HCT116 (cell line): Measurements from ENCODE around the gene DTD1. TPM values are rescaled to one million over a fixed set of nuclear protein-coding genes. Genes with fewer than 3 reads are reported as not detected.

Experiments used
- ATAC-seq: fragments of 200-7000 bp; cut with Tn5 transposase; 2 replicates; pipeline ENCODE4 v1.9.1; 2020; ENCODE audit warnings: mild to moderate bottlenecking, moderate library complexity
- BruUV-seq: library from RNA; stranded (reverse); fragments of 400-500 nt; replicated peaks from 2 replicates; lab custom pipeline; 2021; lab: Mats Ljungman, UMichigan
- CTCF ChIA-PET: fragments of 300-600 bp; sonication (Branson Sonifier 250); formaldehyde crosslinking; loops from one replicate; lab custom pipeline; 2021; ENCODE audit warnings: antibody characterized with exemption; lab: Charles Lee
- POLR2A ChIA-PET: fragments of 300-600, 350-600 bp; sonication (Branson Sonifier 250); formaldehyde crosslinking; loops from one replicate; lab custom pipeline; 2021; ENCODE audit warnings: antibody characterized with exemption; lab: Charles Lee
- RAD21 ChIA-PET, 2 experiments: fragments of 300-600 bp; sonication (Branson Sonifier 250); formaldehyde crosslinking; loops; one replicate each; lab custom pipeline; 2023; ENCODE audit warnings: low total read pairs in 2 of 2; ENCODE audit not compliant: uncharacterized antibody in 2 of 2, unreplicated experiment in 2 of 2, low non-redundant PET in 1 of 2; lab: Charles Lee
- DNase-seq: peaks from one replicate; pipeline ENCODE4 v3.0.0-alpha.2; 2010; ENCODE audit warnings: low read depth, low spot score
- H2AFZ ChIP-seq: fragments of 200-600 bp; shearing (Covaris generic), sonication (generic); 2 replicates; pipeline ENCODE4 v1.6.1; 2017; ENCODE audit warnings: low read depth, mixed run types, mixed read lengths, antibody characterized with exemption, low read length; ENCODE audit not compliant: poor library complexity, severe bottlenecking
- H3K27ac ChIP-seq: 2 replicates; pipeline ENCODE4 v1.5.1; 2012; ENCODE audit warnings: low read depth, low read length
- H3K27me3 ChIP-seq: fragments of 200-600 bp; sonication (generic); 2 replicates; pipeline ENCODE4 v1.6.1; 2016; ENCODE audit warnings: mixed run types, low read length, mixed read lengths; ENCODE audit not compliant: insufficient read depth
- H3K36me3 ChIP-seq, 2 experiments: fragments of 200-500 bp in 1 of 2; fragments of 200-600 bp in 1 of 2; sonication (Bioruptor generic) in 1 of 2; sonication (generic) in 1 of 2; 2 replicates each; pipeline versions ENCODE4 v1.5.1 to v1.6.1; 2014 to 2016; ENCODE audit warnings: low read length in 2 of 2, inconsistent platforms in 1 of 2, mixed read lengths in 1 of 2, mixed run types in 1 of 2; ENCODE audit not compliant: insufficient read depth in 2 of 2, control insufficient read depth in 1 of 2
- H3K4me1 ChIP-seq, 2 experiments: fragments of 200-600 bp in 1 of 2; sonication (generic) in 1 of 2; 2 replicates each; pipeline versions ENCODE4 v1.5.1 to v1.6.1; 2012 to 2017; ENCODE audit warnings: low read length in 2 of 2, inconsistent platforms in 1 of 2, mild to moderate bottlenecking in 1 of 2, mixed read lengths in 1 of 2, mixed run types in 1 of 2, moderate library complexity in 1 of 2; ENCODE audit not compliant: insufficient read depth in 2 of 2, control insufficient read depth in 1 of 2
- H3K4me2 ChIP-seq: fragments of 200-600 bp; sonication (generic); 2 replicates; pipeline ENCODE4 v1.6.1; 2017; ENCODE audit warnings: mixed run types, low read length, mixed read lengths
- H3K4me3 ChIP-seq, 2 experiments: fragments of 200-600 bp in 1 of 2; sonication (generic) in 1 of 2; replicated peaks in 1 of 2; 2 replicates each; pipeline ENCODE4 v1.5.1; 2011 to 2016; ENCODE audit warnings: low read length in 2 of 2, control low read depth in 1 of 2, low read depth in 1 of 2, mild to moderate bottlenecking in 1 of 2, mixed read lengths in 1 of 2, mixed run types in 1 of 2
- H3K79me2 ChIP-seq: fragments of 200-600 bp; sonication (generic); 2 replicates; pipeline ENCODE4 v1.6.1; 2017; ENCODE audit warnings: mild to moderate bottlenecking, mixed run types, low read length, moderate library complexity, mixed read lengths; ENCODE audit not compliant: insufficient read depth
- H3K9ac ChIP-seq: fragments of 200-600 bp; sonication (generic); 2 replicates; pipeline ENCODE4 v1.6.1; 2016; ENCODE audit warnings: low read length, mixed read lengths
- H3K9me2 ChIP-seq: fragments of 200-600 bp; sonication (generic), shearing (Covaris generic); 2 replicates; pipeline ENCODE4 v1.6.1; 2017; ENCODE audit warnings: mixed run types, mild to moderate bottlenecking, moderate library complexity; ENCODE audit not compliant: insufficient read depth
- H3K9me3 ChIP-seq, 2 experiments: fragments of 200-500 bp in 1 of 2; fragments of 200-600 bp in 1 of 2; sonication (Bioruptor generic) in 1 of 2; sonication (generic) in 1 of 2; 2 replicates each; pipeline ENCODE4 v1.6.1; 2014 to 2017; ENCODE audit warnings: low read length in 2 of 2, mixed read lengths in 2 of 2, inconsistent platforms in 1 of 2, low read depth in 1 of 2, mild to moderate bottlenecking in 1 of 2, mixed run types in 1 of 2, moderate library complexity in 1 of 2; ENCODE audit not compliant: control insufficient read depth in 1 of 2, insufficient read depth in 1 of 2
- H4K20me1 ChIP-seq: fragments of 200-600 bp; sonication (generic), shearing (Covaris generic); 2 replicates; pipeline ENCODE4 v1.6.1; 2017; ENCODE audit warnings: mixed run types, mild to moderate bottlenecking, moderate library complexity; ENCODE audit not compliant: insufficient read depth
- CBX3 ChIP-seq: IDR thresholded peaks from 2 replicates; pipeline ENCODE4 v1.6.1; 2012; ENCODE audit warnings: low read depth
- CEBPB ChIP-seq: IDR thresholded peaks from 2 replicates; pipeline ENCODE4 v1.6.1; 2012; ENCODE audit warnings: low read depth
- EGR1 ChIP-seq: IDR thresholded peaks from 2 replicates; pipeline ENCODE4 v1.6.1; 2012; ENCODE audit warnings: low read depth
- ELF1 ChIP-seq: IDR thresholded peaks from 2 replicates; pipeline ENCODE4 v1.6.1; 2012; ENCODE audit warnings: low read depth, borderline replicate concordance
- EZH2 ChIP-seq: fragments of 200-600 bp; sonication (generic); IDR thresholded peaks from 2 replicates; pipeline ENCODE4 v1.6.1; 2017; ENCODE audit warnings: antibody characterized with exemption, mixed run types
- JUND ChIP-seq: IDR thresholded peaks from 2 replicates; pipeline ENCODE4 v1.6.1; 2012
- POLR2A ChIP-seq: IDR thresholded peaks from 2 replicates; pipeline ENCODE4 v1.7.0; 2011; ENCODE audit warnings: borderline replicate concordance; ENCODE audit not compliant: insufficient read depth, insufficient read length; ENCODE audit errors: extremely low read depth
- SIN3A ChIP-seq: IDR thresholded peaks from 2 replicates; pipeline ENCODE4 v1.6.1; 2012; ENCODE audit warnings: low read depth
- SP1 ChIP-seq: IDR thresholded peaks from 2 replicates; pipeline ENCODE4 v1.6.1; 2012; ENCODE audit warnings: low read depth
- TCF7L2 ChIP-seq: IDR thresholded peaks from 2 replicates; pipeline ENCODE4 v1.7.0; 2011; ENCODE audit warnings: borderline replicate concordance, inconsistent platforms; ENCODE audit not compliant: insufficient read depth, insufficient read length; ENCODE audit errors: extremely low read depth
- ZNF274 ChIP-seq: fragments of 200-500 bp; sonication (Bioruptor generic); IDR thresholded peaks from 2 replicates; pipeline ENCODE4 v1.6.1; 2014; ENCODE audit warnings: mild to moderate bottlenecking, low read depth, low read length, inconsistent platforms
- intact Hi-C: fragments of 100-400 bp; cut with micrococcal nuclease; formaldehyde crosslinking; loops from 2 replicates; pipeline ENCODE4 v1.10.0; 2022
- total RNA-seq: library from RNA; stranded (reverse); gene quantifications from one replicate; pipeline ENCODE4 v1.2.1, GENCODE V29; 2021; ENCODE audit not compliant: unreplicated experiment
- TF ChIP-seq, protein P1 (sequence below): IDR thresholded peaks from 2 replicates; pipeline ENCODE4 v1.6.1; 2012
- TF ChIP-seq, protein P2 (sequence below): IDR thresholded peaks from 2 replicates; pipeline ENCODE4 v1.6.1; 2011; ENCODE audit warnings: mild to moderate bottlenecking, low read length, moderate library complexity; ENCODE audit not compliant: insufficient replicate concordance; ENCODE audit errors: extremely low read depth
- TF ChIP-seq, protein P3 (sequence below), 3 experiments: fragments of 200-600 bp in 1 of 3; sonication (generic) in 1 of 3; IDR thresholded peaks in 2 of 3; conservative IDR thresholded peaks in 1 of 3; 2 replicates each; pipeline ENCODE4 v1.5.1; 2012 to 2017; ENCODE audit warnings: low read depth in 2 of 3, low read length in 2 of 3, antibody characterized with exemption in 1 of 3, borderline replicate concordance in 1 of 3, control low read depth in 1 of 3, mild to moderate bottlenecking in 1 of 3, mixed read lengths in 1 of 3, mixed run types in 1 of 3, moderate library complexity in 1 of 3; ENCODE audit not compliant: insufficient read depth in 1 of 3
- TF ChIP-seq, protein P4 (sequence below): IDR thresholded peaks from 2 replicates; pipeline ENCODE4 v1.6.1; 2012

The DTD1 gene
- total RNA-seq, 1 experiment from 2014 or later = 54.5 TPM

DNA sequence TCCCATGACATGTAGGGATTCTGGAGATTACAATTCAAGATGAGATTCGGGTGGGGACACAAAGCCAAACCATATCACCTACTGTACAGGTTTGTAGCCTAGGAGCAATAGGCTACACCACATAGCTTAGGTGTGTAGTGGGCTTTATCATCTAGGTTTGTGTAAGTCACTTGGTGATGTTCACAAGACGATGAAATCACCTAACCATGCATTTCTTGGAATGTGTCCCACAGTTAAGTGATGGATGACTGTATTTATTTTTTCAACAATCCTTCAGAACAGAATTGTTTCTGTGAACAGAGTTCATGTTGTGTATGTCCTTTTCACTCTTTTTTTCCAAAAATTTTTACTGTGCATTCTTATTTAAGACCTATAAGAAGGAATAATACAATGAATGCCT is 76.1 kb downstream of the DTD1 start:
- Histone ChIP-seq H3K4me3 (no peak overlapping the region), H3K9ac (no peak overlapping the region), H3K4me1 (no peaks in the 10 kb centered on the region), H4K20me1 (no peaks in the 10 kb centered on the region)
- intact Hi-C loops = no loop called here
- RAD21 ChIA-PET = no interaction called here
- TF ChIP-seq SIN3A (no peak), SP1 (no peak), CBX3 (no peak), POLR2A (no peak)
- TF ChIP-seq, protein P1, sequence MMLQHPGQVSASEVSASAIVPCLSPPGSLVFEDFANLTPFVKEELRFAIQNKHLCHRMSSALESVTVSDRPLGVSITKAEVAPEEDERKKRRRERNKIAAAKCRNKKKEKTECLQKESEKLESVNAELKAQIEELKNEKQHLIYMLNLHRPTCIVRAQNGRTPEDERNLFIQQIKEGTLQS = no peak
- TF ChIP-seq, protein P2, sequence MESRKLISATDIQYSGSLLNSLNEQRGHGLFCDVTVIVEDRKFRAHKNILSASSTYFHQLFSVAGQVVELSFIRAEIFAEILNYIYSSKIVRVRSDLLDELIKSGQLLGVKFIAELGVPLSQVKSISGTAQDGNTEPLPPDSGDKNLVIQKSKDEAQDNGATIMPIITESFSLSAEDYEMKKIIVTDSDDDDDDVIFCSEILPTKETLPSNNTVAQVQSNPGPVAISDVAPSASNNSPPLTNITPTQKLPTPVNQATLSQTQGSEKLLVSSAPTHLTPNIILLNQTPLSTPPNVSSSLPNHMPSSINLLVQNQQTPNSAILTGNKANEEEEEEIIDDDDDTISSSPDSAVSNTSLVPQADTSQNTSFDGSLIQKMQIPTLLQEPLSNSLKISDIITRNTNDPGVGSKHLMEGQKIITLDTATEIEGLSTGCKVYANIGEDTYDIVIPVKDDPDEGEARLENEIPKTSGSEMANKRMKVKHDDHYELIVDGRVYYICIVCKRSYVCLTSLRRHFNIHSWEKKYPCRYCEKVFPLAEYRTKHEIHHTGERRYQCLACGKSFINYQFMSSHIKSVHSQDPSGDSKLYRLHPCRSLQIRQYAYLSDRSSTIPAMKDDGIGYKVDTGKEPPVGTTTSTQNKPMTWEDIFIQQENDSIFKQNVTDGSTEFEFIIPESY = no peak
- TF ChIP-seq, all 23 proteins: peak for 0
- ChIA-PET CTCF (no interaction called here), POLR2A (no interaction called here)
- H3K27ac ChIP-seq = no peak overlapping the region
- H3K9me2 ChIP-seq = no peaks in the 10 kb centered on the region
- no TSS peak for BruUV-seq
- ATAC-seq (no peak), DNase-seq (no peak)
- H3K36me3 ChIP-seq = no peaks in the 10 kb centered on the region
- no peaks in the 10 kb centered on the region for H3K79me2 ChIP-seq
- H3K4me2 ChIP-seq = no peak overlapping the region
- no peaks in the 10 kb centered on the region for H3K9me3 ChIP-seq
- H2AFZ ChIP-seq = no peak overlapping the region
- no peaks in the 10 kb centered on the region for H3K27me3 ChIP-seq

DNA sequence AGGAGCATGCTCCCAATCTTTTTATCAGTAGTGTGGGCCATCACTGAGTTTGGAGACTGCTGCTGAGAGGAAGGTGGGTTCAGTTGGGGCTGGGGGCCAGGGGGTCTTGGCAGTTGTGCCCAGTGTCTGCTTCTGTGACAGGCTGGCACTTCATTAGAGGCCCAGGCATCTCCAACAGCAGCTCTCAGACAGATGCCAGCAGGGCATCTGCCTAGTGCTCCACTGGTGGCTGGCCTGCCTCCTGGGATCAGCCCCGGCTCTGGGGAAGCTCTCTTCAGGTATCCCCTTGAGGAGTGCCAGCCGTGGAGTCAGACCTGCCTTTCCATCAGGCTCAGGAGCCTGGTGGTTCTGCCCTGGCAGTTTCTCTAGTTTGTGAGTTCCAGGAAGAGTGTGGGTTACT is 77.3 kb downstream of the DTD1 start:
- H3K9me3 ChIP-seq = no peaks in the 10 kb centered on the region
- no peaks in the 10 kb centered on the region for H3K79me2 ChIP-seq
- H2AFZ ChIP-seq = no peak overlapping the region
- no peaks in the 10 kb centered on the region for H3K36me3 ChIP-seq
- H3K9me2 ChIP-seq = no peaks in the 10 kb centered on the region
- H3K27ac ChIP-seq = no peak overlapping the region
- H4K20me1 ChIP-seq = no peaks in the 10 kb centered on the region
- CTCF ChIA-PET = no interaction called here
- no peak overlapping the region for H3K4me2 ChIP-seq
- POLR2A ChIA-PET = no interaction called here
- no peak overlapping the region for H3K4me3 ChIP-seq
- no peaks in the 10 kb centered on the region for H3K27me3 ChIP-seq
- no peaks in the 10 kb centered on the region for H3K4me1 ChIP-seq
- DNase-seq (no peak), ATAC-seq (no peak)
- H3K9ac ChIP-seq = no peak overlapping the region
- intact Hi-C loops = no loop called here
- RAD21 ChIA-PET = no interaction called here
- no TSS peak for BruUV-seq
- TF ChIP-seq, protein P2 = no peak
- TF ChIP-seq ZNF274 (no peak), SIN3A (no peak), POLR2A (no peak), ELF1 (no peak), TCF7L2 (no peak), EGR1 (no peak), CEBPB (no peak), JUND (no peak), EZH2 (no peak)
- TF ChIP-seq, protein P3, sequence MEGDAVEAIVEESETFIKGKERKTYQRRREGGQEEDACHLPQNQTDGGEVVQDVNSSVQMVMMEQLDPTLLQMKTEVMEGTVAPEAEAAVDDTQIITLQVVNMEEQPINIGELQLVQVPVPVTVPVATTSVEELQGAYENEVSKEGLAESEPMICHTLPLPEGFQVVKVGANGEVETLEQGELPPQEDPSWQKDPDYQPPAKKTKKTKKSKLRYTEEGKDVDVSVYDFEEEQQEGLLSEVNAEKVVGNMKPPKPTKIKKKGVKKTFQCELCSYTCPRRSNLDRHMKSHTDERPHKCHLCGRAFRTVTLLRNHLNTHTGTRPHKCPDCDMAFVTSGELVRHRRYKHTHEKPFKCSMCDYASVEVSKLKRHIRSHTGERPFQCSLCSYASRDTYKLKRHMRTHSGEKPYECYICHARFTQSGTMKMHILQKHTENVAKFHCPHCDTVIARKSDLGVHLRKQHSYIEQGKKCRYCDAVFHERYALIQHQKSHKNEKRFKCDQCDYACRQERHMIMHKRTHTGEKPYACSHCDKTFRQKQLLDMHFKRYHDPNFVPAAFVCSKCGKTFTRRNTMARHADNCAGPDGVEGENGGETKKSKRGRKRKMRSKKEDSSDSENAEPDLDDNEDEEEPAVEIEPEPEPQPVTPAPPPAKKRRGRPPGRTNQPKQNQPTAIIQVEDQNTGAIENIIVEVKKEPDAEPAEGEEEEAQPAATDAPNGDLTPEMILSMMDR (IDR thresholded peaks at IDR 0.05 in 2 of 3, conservative IDR thresholded peaks at IDR 0.05 in 1 of 3; ENCODE audit: borderline replicate concordance in 1 of 3, insufficient read depth in 1 of 3, low read depth in 2 of 3, low read length in 2 of 3) = no peak
- TF ChIP-seq, protein P4, sequence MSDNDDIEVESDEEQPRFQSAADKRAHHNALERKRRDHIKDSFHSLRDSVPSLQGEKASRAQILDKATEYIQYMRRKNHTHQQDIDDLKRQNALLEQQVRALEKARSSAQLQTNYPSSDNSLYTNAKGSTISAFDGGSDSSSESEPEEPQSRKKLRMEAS = no peak
